GM12891 (cell line): Measurements from ENCODE around the gene CDC42BPG.

Experiments
- POLR2A ChIP-seq: IDR thresholded peaks from 2 replicates; pipeline ENCODE4 v1.6.1; 2011; ENCODE audit warnings: low read depth, low read length, control low read depth
- POLR2AphosphoS5 ChIP-seq: IDR thresholded peaks from 2 replicates; pipeline ENCODE4 v1.6.1; 2011; ENCODE audit warnings: low read depth, low read length, control low read depth
- SPI1 ChIP-seq: IDR thresholded peaks from 2 replicates; pipeline ENCODE4 v1.6.1; 2011; ENCODE audit warnings: low read depth, low read length, control low read depth
- TAF1 ChIP-seq: IDR thresholded peaks from 2 replicates; pipeline ENCODE4 v1.6.1; 2011; ENCODE audit warnings: low read depth, low read length, control low read depth

DNA sequence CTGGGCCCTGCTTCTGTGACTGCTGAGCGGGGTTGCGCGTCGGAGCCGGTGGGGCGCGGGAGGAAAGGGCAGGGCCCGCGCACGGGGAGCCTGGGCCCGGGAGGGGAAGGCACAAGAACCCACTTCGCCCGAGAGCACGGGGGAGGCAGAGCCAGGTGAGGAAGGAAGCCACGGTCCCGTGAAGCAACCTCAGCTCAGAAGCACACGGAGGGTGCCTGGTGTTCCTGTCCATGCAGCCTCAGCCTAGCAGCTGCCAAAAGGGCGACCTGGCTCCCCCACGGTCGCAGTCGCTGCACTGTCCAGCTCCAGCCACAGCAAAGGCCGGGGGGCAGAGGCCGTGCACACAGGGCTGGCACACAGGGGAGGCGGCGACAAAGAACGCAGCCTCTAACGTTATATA is 9.3 kb upstream of the CDC42BPG start:
- TF ChIP-seq TAF1 (no peak), POLR2A (no peak), POLR2AphosphoS5 (peak; percentile 15; the same call in 1 of the 2 replicates), SPI1 (no peak)
